Measurements from ENCODE around the gene TMUB2.

TMUB2 gene

GRCh38 chr17:44176671-44177501 is 9.9 kb upstream of the TMUB2 start:
- DNase-seq = no peak

DNA sequence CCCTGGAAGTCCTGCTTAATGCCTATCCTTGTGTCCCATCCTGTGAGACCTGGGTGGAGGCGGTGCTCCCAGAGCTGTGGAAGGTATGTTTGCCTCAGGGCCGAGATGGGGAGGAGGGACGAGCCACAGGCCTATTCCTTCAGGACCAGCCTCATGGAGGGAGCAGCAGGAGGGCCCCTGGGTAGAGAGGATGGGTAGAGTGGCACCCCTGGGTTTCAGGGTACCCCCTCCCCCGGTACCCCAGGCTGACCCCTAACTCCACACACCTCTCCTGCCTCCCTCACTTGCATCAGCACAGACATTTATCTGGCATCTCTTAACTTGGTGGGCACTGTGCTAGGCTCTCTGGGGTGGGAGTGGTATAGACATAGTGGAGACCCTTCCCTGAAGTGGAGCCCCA is 9.1 kb upstream of the TMUB2 start:
- DNase-seq = no peak

DNA sequence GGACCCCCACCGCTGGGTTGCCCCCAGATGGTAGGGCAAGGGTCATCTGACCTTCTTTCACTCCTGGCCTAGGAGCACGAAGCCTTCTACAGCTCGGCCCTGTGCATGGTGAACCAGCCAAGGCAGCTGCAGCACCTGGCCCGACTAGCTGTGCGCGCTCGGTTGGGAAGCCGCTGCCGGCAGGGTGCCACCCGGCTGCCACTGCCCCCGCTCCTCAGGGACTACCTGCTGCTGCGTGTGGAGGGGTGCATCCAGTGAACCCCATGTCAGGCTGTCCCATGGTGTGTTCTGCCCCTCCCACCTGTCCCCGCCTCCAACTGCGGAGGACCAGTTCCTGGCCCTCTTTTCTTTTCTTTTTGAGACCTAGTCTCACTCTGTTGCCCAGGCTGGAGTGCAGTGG is 8.6 kb upstream of the TMUB2 start:
- no peak for DNase-seq

- DNase-seq = no peak
Measured at GRCh38 chr17:44183024-44183423, 3.7 kb upstream of the TMUB2 start.

DNA sequence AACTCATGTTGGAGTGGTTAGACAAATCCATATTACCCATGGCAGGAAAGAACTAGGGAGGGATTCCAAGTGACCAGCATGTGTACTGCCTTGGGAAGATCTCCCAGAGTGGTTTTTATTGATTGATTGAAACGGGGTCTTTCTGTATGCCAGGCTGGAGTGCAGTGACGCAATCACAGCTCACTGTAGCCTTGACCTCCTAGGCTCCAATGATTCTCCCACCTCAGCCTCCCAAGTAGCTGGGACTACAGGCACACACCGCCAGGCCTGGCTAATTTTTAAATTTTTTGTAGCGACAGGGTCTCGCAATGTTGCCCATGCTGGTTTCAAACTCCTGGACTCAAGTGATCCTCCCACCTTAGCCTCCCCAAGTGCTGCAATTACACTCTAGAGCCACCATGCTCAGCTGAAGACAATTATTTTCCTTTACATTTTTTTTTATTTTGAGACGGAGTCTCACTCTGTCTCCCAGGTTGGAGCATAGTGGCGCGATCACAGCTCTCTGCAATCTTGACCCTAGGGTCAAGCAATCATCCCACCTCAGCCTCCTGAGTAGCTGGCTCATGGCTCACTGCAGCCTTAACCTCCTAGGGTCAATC is 2.5 kb upstream of the TMUB2 start:
- DNase-seq = no peak

GRCh38 chr17:44187131-44187899 is 543 bp downstream of the TMUB2 start:
- peak in 1 of 2 donors; percentile 24 for DNase-seq

- peak in 1 of 2 donors; percentile 19 for DNase-seq
Measured at GRCh38 chr17:44188576-44189403, 2.0 kb downstream of the TMUB2 start.

- DNase-seq = no peak
Measured at GRCh38 chr17:44190481-44190880, 3.7 kb downstream of the TMUB2 start.

DNA sequence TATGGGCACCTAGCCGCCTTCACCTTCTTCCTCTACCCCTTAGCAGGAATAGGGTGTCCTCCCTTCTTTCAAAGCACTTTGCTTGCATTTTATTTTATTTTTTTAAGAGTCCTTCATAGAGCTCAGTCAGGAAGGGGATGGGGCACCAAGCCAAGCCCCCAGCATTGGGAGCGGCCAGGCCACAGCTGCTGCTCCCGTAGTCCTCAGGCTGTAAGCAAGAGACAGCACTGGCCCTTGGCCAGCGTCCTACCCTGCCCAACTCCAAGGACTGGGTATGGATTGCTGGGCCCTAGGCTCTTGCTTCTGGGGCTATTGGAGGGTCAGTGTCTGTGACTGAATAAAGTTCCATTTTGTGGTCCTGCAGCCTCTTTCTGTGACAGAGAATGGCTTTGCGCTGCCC is 4.6 kb downstream of the TMUB2 start:
- no peak for DNase-seq

- peak; percentile 21 to 28 for DNase-seq
Measured at GRCh38 chr17:44191941-44192496, 5.2 kb downstream of the TMUB2 start.

DNA sequence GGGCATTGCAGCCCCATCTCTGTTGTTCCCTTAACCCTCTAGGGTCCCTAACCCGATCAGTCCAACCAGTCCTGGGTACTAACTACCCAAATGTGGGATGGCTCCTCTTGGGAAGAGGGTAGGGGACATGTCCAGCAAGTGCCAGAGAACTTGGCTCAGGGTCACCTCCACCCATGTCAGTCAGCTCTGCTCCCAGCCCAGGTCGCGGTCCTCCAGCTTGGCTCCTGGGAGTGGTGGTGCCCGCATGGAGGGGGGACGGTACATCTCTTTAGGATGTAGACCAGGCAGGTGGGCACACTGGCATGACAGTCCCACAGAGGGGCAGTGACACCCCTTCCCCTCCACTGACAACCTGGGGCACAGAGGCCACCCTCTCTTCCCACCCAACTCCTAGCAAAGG is 6.0 kb downstream of the TMUB2 start:
- no peak for DNase-seq

DNA sequence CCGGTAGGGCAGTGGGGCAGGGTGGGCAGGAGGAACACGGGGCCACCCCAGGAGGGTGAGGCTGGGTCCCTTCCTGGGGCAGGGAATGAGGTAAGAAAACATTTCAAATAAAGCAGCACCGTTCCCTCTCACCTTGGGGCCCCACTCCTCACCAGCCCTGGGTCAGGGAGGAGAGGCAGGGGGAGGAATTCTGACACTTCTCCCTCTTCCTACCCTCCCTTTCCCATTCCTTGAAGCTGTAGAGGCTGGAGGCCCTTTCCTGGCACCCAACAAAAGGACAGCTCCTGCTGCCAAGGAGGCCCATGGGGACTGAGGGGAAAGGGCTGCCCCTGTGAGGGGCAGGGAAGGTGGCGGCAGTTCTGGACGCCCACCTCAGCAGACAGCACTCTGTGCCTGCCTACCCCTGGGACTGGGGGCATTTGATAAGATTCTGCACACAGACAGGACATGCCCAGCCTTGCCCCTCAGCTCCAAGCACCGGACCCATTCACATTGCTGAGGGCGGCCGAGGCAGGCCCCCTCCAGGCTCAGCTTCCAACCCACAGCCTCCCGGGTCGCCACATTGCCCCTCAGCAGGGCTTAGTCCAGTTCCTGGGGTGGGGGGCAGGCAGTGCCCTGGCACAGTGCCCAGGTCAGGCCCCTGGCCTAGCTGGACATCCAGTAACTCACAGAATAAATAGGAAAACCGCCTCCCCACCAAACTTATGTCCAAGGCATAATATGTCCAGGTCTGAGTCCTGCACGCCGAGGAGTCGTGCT is 6.7 kb downstream of the TMUB2 start:
- no peak for DNase-seq

DNA sequence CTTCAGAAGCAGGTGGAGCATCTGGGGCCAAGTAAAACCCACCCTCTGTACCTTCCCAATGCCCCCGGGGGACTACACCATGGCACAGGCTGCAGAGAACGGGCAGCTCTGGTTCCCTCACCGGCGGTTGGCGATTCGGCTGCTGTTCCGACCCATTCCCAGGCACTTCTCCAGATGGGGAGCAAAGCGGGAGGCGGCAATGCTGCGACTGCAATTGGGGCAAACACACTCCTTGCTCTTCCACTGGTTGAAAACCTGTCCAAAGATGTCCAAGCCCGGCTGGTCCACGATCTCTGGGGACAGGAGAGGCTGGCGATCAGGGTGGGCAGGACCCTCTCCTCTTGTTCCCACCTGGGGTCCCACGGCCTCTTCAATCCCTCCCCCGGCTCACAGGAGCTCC is 10.3 kb downstream of the TMUB2 start:
- no peak for DNase-seq

GRCh38 chr17:44197980-44198720 is 11.4 kb downstream of the TMUB2 start:
- DNase-seq = peak; percentile 54 to 63

- peak in 1 of 2 donors; percentile 27 for DNase-seq
Measured at GRCh38 chr17:44198721-44199552, 12.2 kb downstream of the TMUB2 start.

- peak; percentile 96 to 97 for DNase-seq
Measured at GRCh38 chr17:44199553-44200477, 13.0 kb downstream of the TMUB2 start, which contains the start of gene ATXN7L3. ATXN7L3 (minus strand) TSS chr17:44199884; CDS start chr17:44198070, 1,814 bp downstream.

- no peak for DNase-seq
Measured at GRCh38 chr17:44200478-44201155, 13.8 kb downstream of the TMUB2 start.

GRCh38 chr17:44202756-44203155 is 16.0 kb downstream of the TMUB2 start:
- DNase-seq = no peak

All from inflammatory macrophage treated with lipopolysaccharide for 1 hour (primary cell).